H9 (cell line): ENCODE data around the gene LAGE3. TPM values are rescaled to one million over a fixed set of nuclear protein-coding genes. Genes with fewer than 3 reads are reported as not detected.

Source experiments
- DNase-seq: peaks from one replicate; pipeline ENCODE4 v3.0.0-alpha.2; 2017
- H2AFZ ChIP-seq: one replicate; pipeline ENCODE4 v1.6.1; 2013; ENCODE audit warnings: mild to moderate bottlenecking, low read length, control low read depth, moderate library complexity
- H2AK5ac ChIP-seq: 2 replicates; pipeline ENCODE4 v1.6.1; 2013; ENCODE audit warnings: low read length, control low read depth, mixed read lengths; ENCODE audit not compliant: insufficient read length
- H2BK120ac ChIP-seq: one replicate; pipeline ENCODE4 v1.6.1; 2013; ENCODE audit warnings: low read depth, mild to moderate bottlenecking, low read length, control low read depth, inconsistent platforms; ENCODE audit not compliant: poor library complexity, severe bottlenecking
- H2BK12ac ChIP-seq: 2 replicates; pipeline ENCODE4 v1.6.1; 2013; ENCODE audit warnings: low read length, control low read depth, mixed read lengths, low read depth; ENCODE audit not compliant: insufficient read length
- H2BK15ac ChIP-seq: 2 replicates; pipeline ENCODE4 v1.6.1; 2013; ENCODE audit warnings: low read depth, low read length, control low read depth
- H2BK20ac ChIP-seq: one replicate; pipeline ENCODE4 v1.6.1; 2013; ENCODE audit warnings: low read depth, mild to moderate bottlenecking, low read length, control low read depth, inconsistent platforms; ENCODE audit not compliant: poor library complexity, severe bottlenecking
- H2BK5ac ChIP-seq: 2 replicates; pipeline ENCODE4 v1.6.1; 2013; ENCODE audit warnings: low read length, control low read depth, mixed read lengths; ENCODE audit not compliant: insufficient read length
- H3K14ac ChIP-seq: 2 replicates; pipeline ENCODE4 v1.6.1; 2013; ENCODE audit warnings: low read length, control low read depth; ENCODE audit not compliant: insufficient read depth
- H3K18ac ChIP-seq: 2 replicates; pipeline ENCODE4 v1.6.1; 2013; ENCODE audit warnings: low read depth, mild to moderate bottlenecking, mixed read lengths, low read length, control low read depth; ENCODE audit not compliant: insufficient read length
- H3K23ac ChIP-seq: 2 replicates; pipeline ENCODE4 v1.6.1; 2013; ENCODE audit warnings: low read length, control low read depth, mixed read lengths, low read depth; ENCODE audit not compliant: insufficient read length
- H3K23me2 ChIP-seq: 2 replicates; pipeline ENCODE4 v1.6.1; 2013; ENCODE audit warnings: low read depth, mild to moderate bottlenecking, mixed read lengths, low read length, control low read depth; ENCODE audit not compliant: insufficient read length, poor library complexity, severe bottlenecking
- H3K27ac ChIP-seq: 2 replicates; pipeline ENCODE4 v1.5.1; 2013; ENCODE audit warnings: low read length, control low read depth, mixed read lengths, low read depth; ENCODE audit not compliant: insufficient read length
- H3K27me3 ChIP-seq: 2 replicates; pipeline ENCODE4 v1.6.1; 2013; ENCODE audit warnings: low read length, control low read depth, inconsistent platforms; ENCODE audit not compliant: insufficient read depth
- H3K4ac ChIP-seq: 2 replicates; pipeline ENCODE4 v1.6.1; 2013; ENCODE audit warnings: low read depth, mild to moderate bottlenecking, control low read depth, inconsistent platforms, low read length, moderate library complexity
- H3K4me1 ChIP-seq: 2 replicates; pipeline ENCODE4 v1.6.1; 2013; ENCODE audit warnings: low read length, control low read depth, inconsistent platforms; ENCODE audit not compliant: insufficient read depth
- H3K4me2 ChIP-seq: 2 replicates; pipeline ENCODE4 v1.6.1; 2013; ENCODE audit warnings: low read length, control low read depth, mixed read lengths; ENCODE audit not compliant: insufficient read length, insufficient read depth
- H3K56ac ChIP-seq: 2 replicates; pipeline ENCODE4 v1.6.1; 2013; ENCODE audit warnings: low read depth, mild to moderate bottlenecking, mixed read lengths, low read length, control low read depth; ENCODE audit not compliant: insufficient read length
- H3K79me1 ChIP-seq: 2 replicates; pipeline ENCODE4 v1.6.1; 2013; ENCODE audit warnings: low read depth, mild to moderate bottlenecking, moderate library complexity, low read length, control low read depth, inconsistent platforms; ENCODE audit not compliant: insufficient read depth, poor library complexity, severe bottlenecking
- H3K79me2 ChIP-seq: 2 replicates; pipeline ENCODE4 v1.6.1; 2013; ENCODE audit warnings: low read length, control low read depth, inconsistent platforms; ENCODE audit not compliant: insufficient read depth
- H3K9ac ChIP-seq: 2 replicates; pipeline ENCODE4 v1.6.1; 2013; ENCODE audit warnings: low read length, control low read depth, mixed read lengths; ENCODE audit not compliant: insufficient read length; ENCODE audit errors: extremely low read depth
- H3K9me3 ChIP-seq: one replicate; pipeline ENCODE4 v1.6.1; 2013; ENCODE audit warnings: low read depth, low read length, inconsistent platforms; ENCODE audit not compliant: control insufficient read depth
- H3T11ph ChIP-seq: one replicate; pipeline ENCODE4 v1.6.1; 2013; ENCODE audit warnings: mild to moderate bottlenecking, low read length, control low read depth, inconsistent platforms
- H4K20me1 ChIP-seq: one replicate; pipeline ENCODE4 v1.6.1; 2013; ENCODE audit not compliant: control insufficient read depth, insufficient read length, insufficient read depth
- H4K5ac ChIP-seq: 2 replicates; pipeline ENCODE4 v1.6.1; 2013; ENCODE audit warnings: low read depth, mild to moderate bottlenecking, mixed read lengths, low read length, control low read depth; ENCODE audit not compliant: insufficient read length
- H4K8ac ChIP-seq: replicated peaks from 2 replicates; pipeline ENCODE4 v1.6.1; 2013; ENCODE audit warnings: low read length, control low read depth, mixed read lengths, low read depth; ENCODE audit not compliant: insufficient read length
- H4K91ac ChIP-seq: 2 replicates; pipeline ENCODE4 v1.6.1; 2013; ENCODE audit warnings: low read depth, mild to moderate bottlenecking, moderate library complexity, mixed read lengths, low read length, control low read depth; ENCODE audit not compliant: insufficient read length
- H3K27ac Mint-ChIP-seq, 3 experiments: 2 replicates in 2 of 3; 3 replicates in 1 of 3; pipeline ENCODE4 v1.8.0; 2020 to 2021; ENCODE audit warnings: mixed read lengths in 3 of 3, mild to moderate bottlenecking in 1 of 3, moderate library complexity in 1 of 3
- H3K27me3 Mint-ChIP-seq: 2 replicates; pipeline ENCODE4 v1.8.0; 2021; ENCODE audit warnings: low read depth, mild to moderate bottlenecking, moderate library complexity, mixed read lengths
- H3K36me3 Mint-ChIP-seq, 3 experiments: 2 replicates in 2 of 3; 3 replicates in 1 of 3; pipeline ENCODE4 v1.8.0; 2020 to 2021; ENCODE audit warnings: low read depth in 3 of 3, mixed read lengths in 3 of 3; ENCODE audit not compliant: insufficient read depth in 1 of 3
- H3K4me1 Mint-ChIP-seq, 2 experiments: 2 replicates each; pipeline ENCODE4 v1.8.0; 2020; ENCODE audit warnings: mixed read lengths in 2 of 2
- H3K4me3 Mint-ChIP-seq, 2 experiments: 2 replicates in 1 of 2; 3 replicates in 1 of 2; pipeline ENCODE4 v1.8.0; 2020 to 2021; ENCODE audit warnings: mild to moderate bottlenecking in 2 of 2, mixed read lengths in 2 of 2, moderate library complexity in 1 of 2
- H3K9me3 Mint-ChIP-seq, 2 experiments: 2 replicates in 1 of 2; 3 replicates in 1 of 2; pipeline ENCODE4 v1.8.0; 2020; ENCODE audit warnings: mild to moderate bottlenecking in 2 of 2, mixed read lengths in 2 of 2, moderate library complexity in 1 of 2
- CTCF ChIP-seq: fragments of 200-600 bp; sonication (generic); conservative IDR thresholded peaks from 3 replicates; pipeline ENCODE4 v1.8.0; 2021; ENCODE audit warnings: antibody characterized with exemption, mild to moderate bottlenecking
- WGBS: extraction: QIAGEN DNeasy Blood & Tissue Kit; methylation state at CpG from one replicate; pipeline ENCODE4 v1.1.7; 2013; ENCODE audit warnings: missing lambda C conversion rate, low lambda C conversion rate, mixed read lengths; ENCODE audit not compliant: insufficient read length; ENCODE audit errors: extremely low coverage; 5-methylcytosine and 5-hydroxymethylcytosine counted together
- total RNA-seq: library from RNA; stranded (reverse); gene quantifications from 2 replicates; pipeline ENCODE4 v1.2.1, GENCODE V29; 2021

LAGE3 gene
- total RNA-seq, 1 experiment from 2014 or later, result 32.5 TPM

GRCh38 chrX:154516656-154517100 is 37.6 kb upstream of the LAGE3 start:
- Histone ChIP-seq H3K23me2 (peaks cover 15% of the 10 kb centered on the region), H2BK15ac (no peak overlapping the region), H4K8ac (no peak overlapping the region), H3K27me3 (no peaks in the 10 kb centered on the region; the same call in 1 of the 2 replicates), H3K9ac (peak overlapping the region; percentile 11), H3K9me3 (peaks cover 13% of the 10 kb centered on the region), H3K18ac (peak overlapping the region; percentile 68), H2BK12ac (no peak overlapping the region), H2BK5ac (no peak overlapping the region), H3K14ac (no peak overlapping the region), H3K56ac (no peak overlapping the region), H3K4ac (no peak overlapping the region), H3K79me2 (no peaks in the 10 kb centered on the region), H3K4me2 (peak overlapping the region; percentile 71), H4K20me1 (no peaks in the 10 kb centered on the region), H2BK20ac (no peak overlapping the region), H2AK5ac (no peak overlapping the region), H3T11ph (no peak overlapping the region), H4K5ac (no peak overlapping the region), H3K27ac (peak overlapping the region; percentile 33), H2BK120ac (no peak overlapping the region), H2AFZ (no peak overlapping the region), H3K79me1 (no peaks in the 10 kb centered on the region), H3K4me1 (no peaks in the 10 kb centered on the region), H4K91ac (no peak overlapping the region), H3K23ac (no peak overlapping the region)
- Mint-ChIP-seq H3K4me3 (peak overlapping the region; percentile 60 to 82), H3K27me3 (peaks cover 18% of the 10 kb centered on the region), H3K9me3 (peaks cover 45 to 48% of the 10 kb centered on the region in 2 experiments), H3K4me1 (peaks cover 14 to 17% of the 10 kb centered on the region in 2 experiments), H3K27ac (peak overlapping the region; percentile 94 to 99 (median 95); a peak in 6 of 7 replicates), H3K36me3 (peaks cover 3 to 7% (median 6%) of the 10 kb centered on the region in 3 experiments; a peak in 4 of 7 replicates)
- no peak for TF ChIP-seq CTCF
- WGBS, result no CpG with 5 or more reads among the region's 19 CpGs
- peak; percentile 59 for DNase-seq
